K562 (cell line): ENCODE data around the gene ARFGEF2.

Experiments
- GABPB2 ChIP-seq: fragments of 250-450 bp; sonication (Bioruptor Pico); conservative IDR thresholded peaks from 2 replicates; pipeline ENCODE4 v1.5.1; 2021; ENCODE audit warnings: mild to moderate bottlenecking
- NFYB ChIP-seq: IDR thresholded peaks from 2 replicates; pipeline ENCODE4 v1.6.1; 2011; ENCODE audit warnings: mild to moderate bottlenecking, moderate library complexity; ENCODE audit not compliant: insufficient read length; ENCODE audit errors: extremely low read depth
- RAD51 ChIP-seq: fragments of 450-650 bp; IDR thresholded peaks from 2 replicates; pipeline ENCODE4 v1.7.1; 2016; ENCODE audit warnings: low read depth, mild to moderate bottlenecking, borderline replicate concordance
- ZNF407 ChIP-seq: fragments of 450-650 bp; IDR thresholded peaks from 2 replicates; pipeline ENCODE4 v1.6.1; 2016; ENCODE audit warnings: low read depth

GRCh38 chr20:48886811-48887210 lies 34.7 kb upstream of the ARFGEF2 start:
- TF ChIP-seq NFYB = no peak
- TF ChIP-seq RAD51 = no peak
- TF ChIP-seq GABPB2 = no peak
- no peak for TF ChIP-seq ZNF407
